ENCODE results near the gene RBM4.
"Not testable (repeated sequence)": the region's sequence is repeated elsewhere in the genome, so short reads cannot be mapped to it uniquely, and the experiment has no call there.

The RBM4 gene

GRCh38 chr11:66637557-66638176, 836 bp upstream of the RBM4 start:
- H3K4me3 ChIP-seq (ENCODE audit: control insufficient read depth, low read depth, low read length), result peak overlapping the region; percentile 44
- DNase-seq (ENCODE audit: low read depth), result no peak
- TF ChIP-seq CTCF (IDR thresholded peaks at IDR 0.05; ENCODE audit: control insufficient read depth, insufficient read depth, low read depth, low read length, missing control alignments), result no peak

- TF ChIP-seq CTCF (IDR thresholded peaks at IDR 0.05; ENCODE audit: control insufficient read depth, insufficient read depth, low read depth, low read length, missing control alignments), result no peak
- H3K4me3 ChIP-seq (ENCODE audit: control insufficient read depth, low read depth, low read length), result peak overlapping the region; percentile 66
- peak; percentile 7 for DNase-seq (ENCODE audit: low read depth)
Measured at GRCh38 chr11:66639066-66639813, 737 bp downstream of the RBM4 start.

- not testable (repeated sequence) for DNase-seq (ENCODE audit: low read depth)
- peak overlapping the region; percentile 66 for H3K4me3 ChIP-seq (ENCODE audit: control insufficient read depth, low read depth, low read length)
Measured at GRCh38 chr11:66639814-66640340, 1.4 kb downstream of the RBM4 start.

GRCh38 chr11:66641834-66642233, 3.3 kb downstream of the RBM4 start:
- DNase-seq (ENCODE audit: low read depth), result no peak
- peak overlapping the region; percentile 9 for H3K4me3 ChIP-seq (ENCODE audit: control insufficient read depth, low read depth, low read length)
- TF ChIP-seq CTCF (IDR thresholded peaks at IDR 0.05; ENCODE audit: control insufficient read depth, insufficient read depth, low read depth, low read length, missing control alignments), result no peak

- H3K4me3 ChIP-seq (ENCODE audit: control insufficient read depth, low read depth, low read length), result no peak overlapping the region
- no peak for DNase-seq (ENCODE audit: low read depth)
- TF ChIP-seq CTCF (IDR thresholded peaks at IDR 0.05; ENCODE audit: control insufficient read depth, insufficient read depth, low read depth, low read length, missing control alignments), result no peak
Measured at GRCh38 chr11:66643745-66644437, 5.4 kb downstream of the RBM4 start.

GRCh38 chr11:66646828-66647227, 8.3 kb downstream of the RBM4 start:
- TF ChIP-seq CTCF (IDR thresholded peaks at IDR 0.05; ENCODE audit: control insufficient read depth, insufficient read depth, low read depth, low read length, missing control alignments), result no peak
- DNase-seq (ENCODE audit: low read depth), result no peak
- no peak overlapping the region for H3K4me3 ChIP-seq (ENCODE audit: control insufficient read depth, low read depth, low read length)

GRCh38 chr11:66649903-66650302, 11.4 kb downstream of the RBM4 start:
- no peak overlapping the region for H3K4me3 ChIP-seq (ENCODE audit: control insufficient read depth, low read depth, low read length)
- no peak for TF ChIP-seq CTCF (IDR thresholded peaks at IDR 0.05; ENCODE audit: control insufficient read depth, insufficient read depth, low read depth, low read length, missing control alignments)
- DNase-seq (ENCODE audit: low read depth), result no peak
